ENCODE results near the gene EEF2KMT.
A peak's percentile ranks its signal among the peaks of the same experiment; 100 is the strongest.
"Not testable (repeated sequence)": the region's sequence is repeated elsewhere in the genome, so short reads cannot be mapped to it uniquely, and the experiment has no call there.

EEF2KMT gene, protein sequence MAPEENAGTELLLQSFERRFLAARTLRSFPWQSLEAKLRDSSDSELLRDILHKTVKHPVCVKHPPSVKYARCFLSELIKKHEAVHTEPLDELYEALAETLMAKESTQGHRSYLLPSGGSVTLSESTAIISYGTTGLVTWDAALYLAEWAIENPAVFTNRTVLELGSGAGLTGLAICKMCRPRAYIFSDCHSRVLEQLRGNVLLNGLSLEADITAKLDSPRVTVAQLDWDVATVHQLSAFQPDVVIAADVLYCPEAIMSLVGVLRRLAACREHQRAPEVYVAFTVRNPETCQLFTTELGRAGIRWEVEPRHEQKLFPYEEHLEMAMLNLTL

GRCh38 chr16:5097470-5098220 is at the start of gene EEF2KMT:
Gene EEF2KMT (minus strand): TSS chr16:5097795. CDS start chr16:5097739, 56 bp downstream.
- peak; percentile 99 for DNase-seq (ENCODE audit: low spot score)

DNA sequence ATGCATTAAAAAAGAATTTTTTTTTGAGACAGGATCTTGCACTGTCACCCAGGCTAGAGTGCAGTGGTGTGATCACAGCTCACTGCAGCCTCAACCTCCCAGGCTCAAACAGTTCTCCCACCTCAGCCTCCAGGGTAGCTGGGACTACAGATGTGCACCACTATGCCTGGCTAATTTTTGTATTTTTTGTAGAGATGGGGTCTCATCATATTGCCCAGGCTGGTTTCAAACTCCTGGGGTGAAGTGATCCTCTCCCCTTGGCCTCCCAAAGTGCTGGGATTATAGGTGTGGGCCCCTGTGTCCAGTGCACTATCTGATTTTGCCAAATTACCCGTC is 47.0 kb upstream of the EEF2KMT start:
- not testable (repeated sequence) for DNase-seq (ENCODE audit: low spot score)

- DNase-seq (ENCODE audit: low spot score): no peak
Measured at GRCh38 chr16:5143761-5144620, 46.4 kb upstream of the EEF2KMT start.

GRCh38 chr16:5140151-5140550 is 42.6 kb upstream of the EEF2KMT start:
- not testable (repeated sequence) for DNase-seq (ENCODE audit: low spot score)

GRCh38 chr16:5134739-5135452 is 37.3 kb upstream of the EEF2KMT start:
- DNase-seq (ENCODE audit: low spot score): not testable (repeated sequence)

- not testable (repeated sequence) for DNase-seq (ENCODE audit: low spot score)
Measured at GRCh38 chr16:5132915-5133600, 35.5 kb upstream of the EEF2KMT start.

DNA sequence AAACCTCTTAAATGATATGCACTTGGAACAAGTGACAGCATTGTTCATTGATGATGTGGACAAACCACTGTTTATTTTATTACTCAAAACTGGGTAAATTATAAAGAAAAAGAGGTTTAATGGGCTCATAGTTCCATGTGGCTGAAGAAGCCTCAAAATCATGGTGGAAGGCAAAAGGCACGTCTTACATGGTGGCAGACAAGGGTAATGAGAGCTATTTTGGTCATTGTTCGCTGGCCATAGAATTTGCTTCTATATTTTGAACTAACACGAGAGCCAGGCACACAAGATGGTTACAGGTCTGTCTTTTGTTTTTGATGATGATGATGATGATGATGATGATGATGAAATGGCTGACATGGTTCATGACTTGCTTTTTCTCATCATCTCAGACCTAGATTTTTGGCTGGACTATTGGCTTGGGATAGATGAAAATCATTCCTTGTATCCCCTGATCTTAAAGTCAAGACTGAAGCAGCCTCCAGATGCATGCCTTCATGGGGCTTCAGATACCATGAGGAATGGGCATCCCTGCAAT is 33.9 kb upstream of the EEF2KMT start:
- DNase-seq (ENCODE audit: low spot score): not testable (repeated sequence)

GRCh38 chr16:5117300-5118087 is 19.9 kb upstream of the EEF2KMT start:
- not testable (repeated sequence) for DNase-seq (ENCODE audit: low spot score)

GRCh38 chr16:5116780-5117295 is 19.2 kb upstream of the EEF2KMT start:
- not testable (repeated sequence) for DNase-seq (ENCODE audit: low spot score)

DNA sequence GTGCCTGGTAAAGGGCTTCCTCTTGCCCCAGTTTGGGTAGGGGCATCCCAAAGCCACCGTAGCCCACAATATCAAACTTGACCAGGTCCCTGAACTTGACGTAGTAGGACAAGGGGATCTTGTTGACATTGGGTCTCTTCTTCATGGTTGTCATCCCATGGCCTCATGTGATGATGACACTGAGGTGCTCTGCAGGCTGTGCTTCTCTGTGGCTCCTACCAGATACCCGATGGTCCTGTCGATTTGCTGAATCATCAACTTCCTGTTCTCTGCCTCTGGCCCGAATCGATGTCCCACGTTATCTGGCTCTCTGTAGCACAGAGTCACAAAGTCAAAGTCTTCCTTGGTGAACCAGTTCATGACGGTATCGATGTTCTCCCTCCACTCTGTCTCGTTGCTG is 13.3 kb upstream of the EEF2KMT start:
- not testable (repeated sequence) for DNase-seq (ENCODE audit: low spot score)

- DNase-seq (ENCODE audit: low spot score): no peak
Measured at GRCh38 chr16:5108505-5109158, 11.0 kb upstream of the EEF2KMT start.

- not testable (repeated sequence) for DNase-seq (ENCODE audit: low spot score)
Measured at GRCh38 chr16:5105039-5105438, 7.4 kb upstream of the EEF2KMT start.

GRCh38 chr16:5103296-5104032 is 5.9 kb upstream of the EEF2KMT start:
- not testable (repeated sequence) for DNase-seq (ENCODE audit: low spot score)

GRCh38 chr16:5099174-5099573 is 1.6 kb upstream of the EEF2KMT start:
- DNase-seq (ENCODE audit: low spot score): not testable (repeated sequence)

- peak; percentile 54 for DNase-seq (ENCODE audit: low spot score)
Measured at GRCh38 chr16:5098221-5099159, 895 bp upstream of the EEF2KMT start.

DNA sequence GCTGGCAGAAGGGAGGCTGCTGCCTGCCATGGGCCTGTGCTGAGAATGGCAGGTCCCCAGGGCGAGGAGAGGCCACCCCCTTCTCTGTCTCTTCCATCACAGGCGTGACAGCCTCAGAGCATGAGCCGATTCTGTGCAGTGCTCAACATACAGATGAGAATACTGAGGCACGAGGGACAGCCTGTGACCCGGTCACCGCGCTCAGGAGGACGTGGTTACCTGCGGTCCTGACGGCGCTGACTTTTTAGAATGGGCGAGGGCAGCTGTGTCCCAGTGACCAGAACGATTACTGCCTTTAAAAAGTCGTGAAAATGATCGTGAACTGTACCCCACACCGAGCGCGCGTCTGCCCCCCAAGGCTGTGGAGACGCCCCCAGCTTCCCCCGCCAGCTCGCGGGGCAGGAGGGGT is 530 bp downstream of the EEF2KMT start:
- peak; percentile 46 for DNase-seq (ENCODE audit: low spot score)

GRCh38 chr16:5096437-5097060 is 1.0 kb downstream of the EEF2KMT start:
- not testable (repeated sequence) for DNase-seq (ENCODE audit: low spot score)
